Esophagus squamous epithelium (tissue), 5 donors: ENCODE results near the gene ZCCHC24. TPM values are rescaled to one million over a fixed set of nuclear protein-coding genes. Genes with fewer than 3 reads are reported as not detected.

ENCODE experiments used
- DNase-seq: peaks from one replicate; lab custom pipeline; 2025; lab: John Stamatoyannopoulos, UW
- H3K27ac ChIP-seq, 4 donors: fragments of 200-600 bp; sonication (generic); one replicate each; pipeline ENCODE4 v1.5.1; 2016 to 2019; ENCODE audit warnings: mild to moderate bottlenecking in 1 of 4
- H3K27me3 ChIP-seq, 4 donors: fragments of 200-600 bp; sonication (generic); 1 replicate in 3 of 4; 2 replicates in 1 of 4; pipeline versions ENCODE4 v1.5.1 to v1.6.0; 2017 to 2021; ENCODE audit warnings: antibody characterized with exemption in 1 of 4
- H3K36me3 ChIP-seq, 3 donors: fragments of 200-600 bp; sonication (generic); one replicate each; pipeline ENCODE4 v1.5.1; 2016 to 2019
- H3K4me1 ChIP-seq, 3 donors: fragments of 200-600 bp; sonication (generic); one replicate each; pipeline ENCODE4 v1.5.1; 2017 to 2019
- H3K4me3 ChIP-seq, 4 donors: fragments of 200-600 bp; sonication (generic); 1 replicate in 3 of 4; 2 replicates in 1 of 4; pipeline ENCODE4 v1.5.1; 2016 to 2019; ENCODE audit warnings: mild to moderate bottlenecking in 2 of 4, moderate library complexity in 1 of 4
- H3K9me3 ChIP-seq, 3 donors: fragments of 200-600 bp; sonication (generic); one replicate each; pipeline ENCODE4 v1.5.1; 2016 to 2019
- CTCF ChIP-seq, 6 experiments: fragments of 450-650 bp in 4 of 6; fragments of 200-600 bp in 2 of 6; sonication (generic) in 2 of 6; IDR thresholded peaks; one replicate each; pipeline ENCODE4 v1.5.1; 2016 to 2019; ENCODE audit warnings: antibody characterized with exemption in 6 of 6, mild to moderate bottlenecking in 4 of 6, moderate library complexity in 4 of 6
- POLR2A ChIP-seq, 4 donors: fragments of 450-650 bp; IDR thresholded peaks; one replicate each; pipeline ENCODE4 v1.6.1; 2017; ENCODE audit warnings: antibody characterized with exemption in 4 of 4, mild to moderate bottlenecking in 4 of 4, moderate library complexity in 3 of 4
- WGBS, 2 donors: methylation state at CpG; one replicate each; pipeline ENCODE4 v1.1.5; 2018; 5-methylcytosine and 5-hydroxymethylcytosine counted together
- intact Hi-C: fragments of 100-400 bp; cut with DNase I; formaldehyde crosslinking; loops from one replicate; pipeline ENCODE4 v1.15.0; 2022
- total RNA-seq, 4 donors: library from RNA; depleted of rRNA; stranded (reverse); fragments of >200 nt; gene quantifications; one replicate each; pipeline ENCODE4 v1.1.0, GENCODE V29; 2016
- donor health status: DM: yes; HTN: yes; CAD: no.

The ZCCHC24 gene
- total RNA-seq, 4 donors from 2014 or later = 2.2 to 26.1 (median 6.4) TPM

- intact Hi-C loops = no loop called here
- DNase-seq = no peak
- Histone ChIP-seq H3K9me3 (no peaks in the 10 kb centered on the region), H3K36me3 (peaks cover 0 to 14% (median 0%) of the 10 kb centered on the region in 3 donors), H3K27ac (no peak overlapping the region), H3K27me3 (no peaks in the 10 kb centered on the region), H3K4me3 (no peak overlapping the region), H3K4me1 (peaks cover 19 to 38% (median 37%) of the 10 kb centered on the region in 3 donors)
- TF ChIP-seq CTCF (IDR thresholded peaks at IDR 0.05) = no peak
- no peak for TF ChIP-seq POLR2A (IDR thresholded peaks at IDR 0.05)
- 84 to 85% methylated on average over 5 of the region's 5 CpGs for WGBS, 2 donors
Measured at GRCh38 chr10:79394664-79395063, 50.8 kb downstream of the ZCCHC24 start.

GRCh38 chr10:79393924-79394610 is 51.4 kb downstream of the ZCCHC24 start:
- Histone ChIP-seq H3K27ac (no peak overlapping the region), H3K9me3 (no peaks in the 10 kb centered on the region), H3K27me3 (no peaks in the 10 kb centered on the region), H3K4me1 (peaks cover 15 to 37% (median 32%) of the 10 kb centered on the region in 3 donors), H3K4me3 (no peak overlapping the region), H3K36me3 (peaks cover 0 to 14% (median 0%) of the 10 kb centered on the region in 3 donors)
- intact Hi-C loops = no loop called here
- 90 to 94% methylated on average over 8 to 16 of the region's 17 CpGs for WGBS, 2 donors
- no peak for TF ChIP-seq CTCF (IDR thresholded peaks at IDR 0.05)
- no peak for TF ChIP-seq POLR2A (IDR thresholded peaks at IDR 0.05)
- DNase-seq = no peak

- WGBS, 2 donors = 53 to 73% methylated on average over 2 to 4 of the region's 4 CpGs
- H3K4me1 ChIP-seq = peaks cover 10 to 37% (median 25%) of the 10 kb centered on the region in 3 donors
Measured at GRCh38 chr10:79393221-79393923, 52.1 kb downstream of the ZCCHC24 start.

GRCh38 chr10:79392506-79393176 is 52.8 kb downstream of the ZCCHC24 start:
- intact Hi-C loops = no loop called here

More at GRCh38 chr10:79393221-79393923, 52.1 kb downstream of the ZCCHC24 start:
- Histone ChIP-seq H3K4me3 (no peak overlapping the region), H3K27me3 (no peaks in the 10 kb centered on the region), H3K27ac (peak overlapping the region in 1 of 4 donors; percentile 0), H3K36me3 (peaks cover 0 to 14% (median 0%) of the 10 kb centered on the region in 3 donors), H3K9me3 (no peaks in the 10 kb centered on the region)
- DNase-seq = no peak
- no peak for TF ChIP-seq CTCF (IDR thresholded peaks at IDR 0.05)
- TF ChIP-seq POLR2A (IDR thresholded peaks at IDR 0.05) = no peak
- intact Hi-C loops = no loop called here

More at GRCh38 chr10:79392506-79393176, 52.8 kb downstream of the ZCCHC24 start:
- WGBS, 2 donors = 78 to 90% methylated on average over 6 of the region's 6 CpGs
- TF ChIP-seq POLR2A (IDR thresholded peaks at IDR 0.05) (no peak), CTCF (IDR thresholded peaks at IDR 0.05) (no peak)
- H3K4me1 ChIP-seq = peaks cover 6 to 39% (median 17%) of the 10 kb centered on the region in 3 donors
- H3K27me3 ChIP-seq = no peaks in the 10 kb centered on the region
- H3K36me3 ChIP-seq = peaks cover 0 to 14% (median 0%) of the 10 kb centered on the region in 3 donors
- H3K4me3 ChIP-seq = no peak overlapping the region
- H3K27ac ChIP-seq = no peak overlapping the region
- H3K9me3 ChIP-seq = no peaks in the 10 kb centered on the region
- DNase-seq = no peak
